ENCODE data around the gene C1orf141. TPM values are rescaled to one million over a fixed set of nuclear protein-coding genes. Genes with fewer than 3 reads are reported as not detected.

C1orf141 gene
- total and polyA plus RNA-seq, 4 donors: not detected

DNA sequence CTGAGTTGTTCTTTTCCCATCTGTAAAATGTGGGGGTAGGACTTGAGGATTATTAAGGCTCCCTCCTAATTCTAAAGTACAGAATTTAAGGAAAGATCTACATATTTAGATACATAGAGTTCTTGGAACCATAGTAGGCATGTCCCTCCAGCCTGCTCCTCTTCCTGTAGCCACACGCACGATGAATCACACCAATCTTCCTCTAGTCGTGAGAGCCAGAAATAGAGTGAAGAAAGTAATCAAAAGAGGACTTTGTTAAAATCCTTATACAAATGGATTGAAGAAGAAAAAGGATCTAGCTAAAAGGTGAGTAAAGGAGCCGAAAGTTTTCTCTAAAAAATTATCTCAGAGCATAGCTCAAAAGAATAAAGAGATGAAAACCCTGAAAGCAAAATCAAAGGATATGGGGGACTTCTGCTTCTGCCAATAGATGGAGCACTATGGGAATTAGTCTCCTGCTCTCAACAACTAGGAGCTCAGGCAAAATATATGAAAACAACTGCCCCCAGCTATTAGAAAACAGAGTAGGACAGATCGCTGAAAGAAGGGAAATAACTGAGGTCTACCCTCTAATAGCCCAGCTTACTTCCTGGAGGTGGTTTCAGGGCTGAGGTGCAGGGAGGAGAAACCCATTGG lies 8.5 kb downstream of the C1orf141 start:
- TF ChIP-seq FOXA1 (IDR thresholded peaks at IDR 0.05) (no peak), EGR1 (IDR thresholded peaks at IDR 0.05; ENCODE audit: low read depth in 2 of 2) (no peak), TAF1 (conservative IDR thresholded peaks at IDR 0.05) (no peak), JUND (IDR thresholded peaks at IDR 0.05) (no peak), GABPA (IDR thresholded peaks at IDR 0.05 in 1 of 2, conservative IDR thresholded peaks at IDR 0.05 in 1 of 2) (no peak), NR2F2 (IDR thresholded peaks at IDR 0.05) (no peak), REST (IDR thresholded peaks at IDR 0.05) (no peak), HNF4A (conservative IDR thresholded peaks at IDR 0.05) (no peak), RAD21 (IDR thresholded peaks at IDR 0.05) (no peak), YY1 (IDR thresholded peaks at IDR 0.05) (no peak), SP1 (IDR thresholded peaks at IDR 0.05) (no peak)
- TF ChIP-seq, protein P1, sequence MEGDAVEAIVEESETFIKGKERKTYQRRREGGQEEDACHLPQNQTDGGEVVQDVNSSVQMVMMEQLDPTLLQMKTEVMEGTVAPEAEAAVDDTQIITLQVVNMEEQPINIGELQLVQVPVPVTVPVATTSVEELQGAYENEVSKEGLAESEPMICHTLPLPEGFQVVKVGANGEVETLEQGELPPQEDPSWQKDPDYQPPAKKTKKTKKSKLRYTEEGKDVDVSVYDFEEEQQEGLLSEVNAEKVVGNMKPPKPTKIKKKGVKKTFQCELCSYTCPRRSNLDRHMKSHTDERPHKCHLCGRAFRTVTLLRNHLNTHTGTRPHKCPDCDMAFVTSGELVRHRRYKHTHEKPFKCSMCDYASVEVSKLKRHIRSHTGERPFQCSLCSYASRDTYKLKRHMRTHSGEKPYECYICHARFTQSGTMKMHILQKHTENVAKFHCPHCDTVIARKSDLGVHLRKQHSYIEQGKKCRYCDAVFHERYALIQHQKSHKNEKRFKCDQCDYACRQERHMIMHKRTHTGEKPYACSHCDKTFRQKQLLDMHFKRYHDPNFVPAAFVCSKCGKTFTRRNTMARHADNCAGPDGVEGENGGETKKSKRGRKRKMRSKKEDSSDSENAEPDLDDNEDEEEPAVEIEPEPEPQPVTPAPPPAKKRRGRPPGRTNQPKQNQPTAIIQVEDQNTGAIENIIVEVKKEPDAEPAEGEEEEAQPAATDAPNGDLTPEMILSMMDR (IDR thresholded peaks at IDR 0.05; ENCODE audit: low read depth, low read length, missing input control): no peak
- TF ChIP-seq, protein P2, sequence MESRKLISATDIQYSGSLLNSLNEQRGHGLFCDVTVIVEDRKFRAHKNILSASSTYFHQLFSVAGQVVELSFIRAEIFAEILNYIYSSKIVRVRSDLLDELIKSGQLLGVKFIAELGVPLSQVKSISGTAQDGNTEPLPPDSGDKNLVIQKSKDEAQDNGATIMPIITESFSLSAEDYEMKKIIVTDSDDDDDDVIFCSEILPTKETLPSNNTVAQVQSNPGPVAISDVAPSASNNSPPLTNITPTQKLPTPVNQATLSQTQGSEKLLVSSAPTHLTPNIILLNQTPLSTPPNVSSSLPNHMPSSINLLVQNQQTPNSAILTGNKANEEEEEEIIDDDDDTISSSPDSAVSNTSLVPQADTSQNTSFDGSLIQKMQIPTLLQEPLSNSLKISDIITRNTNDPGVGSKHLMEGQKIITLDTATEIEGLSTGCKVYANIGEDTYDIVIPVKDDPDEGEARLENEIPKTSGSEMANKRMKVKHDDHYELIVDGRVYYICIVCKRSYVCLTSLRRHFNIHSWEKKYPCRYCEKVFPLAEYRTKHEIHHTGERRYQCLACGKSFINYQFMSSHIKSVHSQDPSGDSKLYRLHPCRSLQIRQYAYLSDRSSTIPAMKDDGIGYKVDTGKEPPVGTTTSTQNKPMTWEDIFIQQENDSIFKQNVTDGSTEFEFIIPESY (IDR thresholded peaks at IDR 0.05): no peak
- TF ChIP-seq, protein P3, sequence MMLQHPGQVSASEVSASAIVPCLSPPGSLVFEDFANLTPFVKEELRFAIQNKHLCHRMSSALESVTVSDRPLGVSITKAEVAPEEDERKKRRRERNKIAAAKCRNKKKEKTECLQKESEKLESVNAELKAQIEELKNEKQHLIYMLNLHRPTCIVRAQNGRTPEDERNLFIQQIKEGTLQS (IDR thresholded peaks at IDR 0.05): no peak
- TF ChIP-seq, protein P4, sequence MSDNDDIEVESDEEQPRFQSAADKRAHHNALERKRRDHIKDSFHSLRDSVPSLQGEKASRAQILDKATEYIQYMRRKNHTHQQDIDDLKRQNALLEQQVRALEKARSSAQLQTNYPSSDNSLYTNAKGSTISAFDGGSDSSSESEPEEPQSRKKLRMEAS (IDR thresholded peaks at IDR 0.05): no peak
- DNase-seq (ENCODE audit: low spot score): no peak
- no peaks in the 10 kb centered on the region for H3K4me1 ChIP-seq (ENCODE audit: control insufficient read depth in 4 of 4, insufficient read depth in 4 of 4, low read length in 3 of 4)

DNA sequence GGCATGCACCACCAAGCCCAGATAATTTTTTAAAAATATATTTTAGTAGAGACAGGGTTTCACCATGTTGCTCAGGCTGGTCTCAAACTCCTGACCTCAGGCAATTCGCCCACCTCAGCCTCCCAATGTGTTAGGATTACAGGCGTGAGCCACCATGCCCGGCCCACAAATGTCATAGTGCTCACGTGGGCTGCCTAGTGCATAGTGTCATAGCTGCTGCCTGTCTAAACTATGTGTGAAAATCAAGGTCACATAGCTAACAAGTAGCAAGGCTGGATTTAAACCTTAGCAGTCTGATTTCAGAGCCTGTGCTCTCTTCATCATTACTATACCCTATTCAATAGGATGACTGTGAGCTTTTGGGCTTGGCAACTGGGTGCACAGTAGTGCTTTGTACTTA lies 10.3 kb downstream of the C1orf141 start:
- 92% methylated on average over 4 of the region's 4 CpGs for WGBS
- no peaks in the 10 kb centered on the region for H3K36me3 ChIP-seq (ENCODE audit: control insufficient read depth in 4 of 4, insufficient read depth in 3 of 4, low read depth in 1 of 4, low read length in 3 of 4)
- no peak overlapping the region for H3K27ac ChIP-seq (ENCODE audit: low read depth in 1 of 2, low read length in 2 of 2)
- H3K4me1 ChIP-seq (ENCODE audit: control insufficient read depth in 4 of 4, insufficient read depth in 4 of 4, low read length in 3 of 4): no peaks in the 10 kb centered on the region
- H3K9ac ChIP-seq (ENCODE audit: low read depth in 1 of 2, low read length in 2 of 2): no peak overlapping the region
- H3K27me3 ChIP-seq (ENCODE audit: control insufficient read depth in 4 of 4, insufficient read depth in 4 of 4, low read length in 3 of 4): no peaks in the 10 kb centered on the region
- DNase-seq (ENCODE audit: low spot score): no peak
- H3K9me3 ChIP-seq (ENCODE audit: control insufficient read depth in 4 of 4, low read length in 3 of 4): peaks cover 0 to 3% (median under 1%) of the 10 kb centered on the region in 4 donors
- H3K4me3 ChIP-seq (ENCODE audit: low read depth in 1 of 3, low read length in 3 of 3): no peak overlapping the region
- TF ChIP-seq SP1 (IDR thresholded peaks at IDR 0.05) (no peak), FOXA1 (IDR thresholded peaks at IDR 0.05) (no peak), EGR1 (IDR thresholded peaks at IDR 0.05; ENCODE audit: low read depth in 2 of 2) (no peak), RXRA (IDR thresholded peaks at IDR 0.05) (no peak), NR2F2 (IDR thresholded peaks at IDR 0.05) (no peak), FOXA2 (IDR thresholded peaks at IDR 0.05) (no peak), TAF1 (conservative IDR thresholded peaks at IDR 0.05) (no peak), HNF4A (conservative IDR thresholded peaks at IDR 0.05) (no peak), RAD21 (IDR thresholded peaks at IDR 0.05) (no peak)
- TF ChIP-seq, protein P1 (IDR thresholded peaks at IDR 0.05; ENCODE audit: low read depth, low read length, missing input control): no peak
- TF ChIP-seq, protein P2 (IDR thresholded peaks at IDR 0.05): no peak
- TF ChIP-seq, protein P3 (IDR thresholded peaks at IDR 0.05): no peak
- TF ChIP-seq, protein P4 (IDR thresholded peaks at IDR 0.05): no peak

More for the DNA sequence above, 8.5 kb downstream of the C1orf141 start:
- Histone ChIP-seq H3K27me3 (ENCODE audit: control insufficient read depth in 4 of 4, insufficient read depth in 4 of 4, low read length in 3 of 4) (no peaks in the 10 kb centered on the region), H3K4me3 (ENCODE audit: low read depth in 1 of 3, low read length in 3 of 3) (no peak overlapping the region), H3K9me3 (ENCODE audit: control insufficient read depth in 4 of 4, low read length in 3 of 4) (no peaks in the 10 kb centered on the region), H3K27ac (ENCODE audit: low read depth in 1 of 2, low read length in 2 of 2) (no peak overlapping the region), H3K9ac (ENCODE audit: low read depth in 1 of 2, low read length in 2 of 2) (no peak overlapping the region), H3K36me3 (ENCODE audit: control insufficient read depth in 4 of 4, insufficient read depth in 3 of 4, low read depth in 1 of 4, low read length in 3 of 4) (no peaks in the 10 kb centered on the region)
- WGBS: 84% methylated on average over 5 of the region's 5 CpGs

Measured in liver (tissue), 9 donors.